Measurements from ENCODE around the gene PDE4D.

GRCh38 chr5:59021286-59021673, 872.2 kb downstream of the PDE4D start:
- TF ChIP-seq EZH2 (IDR thresholded peaks at IDR 0.05; ENCODE audit: insufficient read depth, poor library complexity, severe bottlenecking) (no peak), EZH2phosphoT487 (IDR thresholded peaks at IDR 0.05; ENCODE audit: insufficient read depth, low read depth) (no peak)

All from GM23248 (cell line).